ENCODE measurements around the gene KPNA6. TPM values are rescaled to one million over a fixed set of nuclear protein-coding genes. Genes with fewer than 3 reads are reported as not detected.

KPNA6 gene
- total and polyA plus RNA-seq, 3 donors from 2014 or later, result 56.5 to 107 (median 64.6) TPM

DNA sequence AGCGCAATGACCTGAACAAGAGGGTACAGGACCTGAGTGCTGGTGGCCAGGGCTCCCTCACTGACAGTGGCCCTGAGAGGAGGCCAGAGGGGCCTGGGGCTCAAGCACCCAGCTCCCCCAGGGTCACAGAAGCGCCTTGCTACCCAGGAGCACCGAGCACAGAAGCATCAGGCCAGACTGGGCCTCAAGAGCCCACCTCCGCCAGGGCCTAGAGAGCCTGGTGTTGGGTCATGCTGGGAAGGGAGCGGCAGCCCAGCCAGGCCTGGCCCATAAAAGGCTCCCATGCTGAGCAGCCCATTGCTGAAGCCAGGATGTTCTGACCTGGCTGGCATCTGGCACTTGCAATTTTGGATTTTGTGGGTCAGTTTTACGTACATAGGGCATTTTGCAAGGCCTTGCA is 87.1 kb downstream of the KPNA6 start:
- Histone ChIP-seq H3K27me3 (no peaks in the 10 kb centered on the region), H3K4me1 (peaks cover 12% of the 10 kb centered on the region), H3K27ac (no peak overlapping the region), H3K36me3 (ENCODE audit: low read depth, missing control alignments) (no peaks in the 10 kb centered on the region), H3K9me3 (no peaks in the 10 kb centered on the region), H3K4me3 (no peak overlapping the region)
- 86 to 100% methylated on average over 3 to 6 of the region's 6 CpGs for WGBS, 2 donors
- no peak for DNase-seq
- TF ChIP-seq, protein P1, sequence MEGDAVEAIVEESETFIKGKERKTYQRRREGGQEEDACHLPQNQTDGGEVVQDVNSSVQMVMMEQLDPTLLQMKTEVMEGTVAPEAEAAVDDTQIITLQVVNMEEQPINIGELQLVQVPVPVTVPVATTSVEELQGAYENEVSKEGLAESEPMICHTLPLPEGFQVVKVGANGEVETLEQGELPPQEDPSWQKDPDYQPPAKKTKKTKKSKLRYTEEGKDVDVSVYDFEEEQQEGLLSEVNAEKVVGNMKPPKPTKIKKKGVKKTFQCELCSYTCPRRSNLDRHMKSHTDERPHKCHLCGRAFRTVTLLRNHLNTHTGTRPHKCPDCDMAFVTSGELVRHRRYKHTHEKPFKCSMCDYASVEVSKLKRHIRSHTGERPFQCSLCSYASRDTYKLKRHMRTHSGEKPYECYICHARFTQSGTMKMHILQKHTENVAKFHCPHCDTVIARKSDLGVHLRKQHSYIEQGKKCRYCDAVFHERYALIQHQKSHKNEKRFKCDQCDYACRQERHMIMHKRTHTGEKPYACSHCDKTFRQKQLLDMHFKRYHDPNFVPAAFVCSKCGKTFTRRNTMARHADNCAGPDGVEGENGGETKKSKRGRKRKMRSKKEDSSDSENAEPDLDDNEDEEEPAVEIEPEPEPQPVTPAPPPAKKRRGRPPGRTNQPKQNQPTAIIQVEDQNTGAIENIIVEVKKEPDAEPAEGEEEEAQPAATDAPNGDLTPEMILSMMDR (IDR thresholded peaks at IDR 0.05), result no peak
- no peak for TF ChIP-seq POLR2A (IDR thresholded peaks at IDR 0.05)
- intact Hi-C loops (cut with DNase I; ENCODE audit: low total_unique reads), result no loop called here

DNA sequence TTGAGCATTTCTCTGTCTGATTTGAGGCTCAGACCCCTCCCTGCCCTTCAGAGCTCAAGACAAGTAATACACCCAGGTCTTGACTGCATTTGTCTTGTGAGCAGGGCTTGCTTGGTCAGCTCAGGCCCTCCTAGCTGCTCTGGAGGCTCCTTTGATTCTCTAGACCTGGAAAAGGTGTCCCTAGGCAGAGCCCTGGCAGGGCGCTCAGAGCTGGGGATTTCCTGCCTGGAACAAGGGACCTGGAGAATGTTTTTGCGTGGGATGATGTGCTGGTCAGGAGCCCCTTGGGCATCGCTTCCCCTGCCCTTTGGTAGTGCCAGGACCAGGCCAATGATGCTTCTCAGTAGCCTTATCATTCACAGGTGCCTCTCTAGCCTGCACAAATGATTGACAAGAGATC is 87.7 kb downstream of the KPNA6 start:
- Histone ChIP-seq H3K36me3 (ENCODE audit: low read depth, missing control alignments) (no peaks in the 10 kb centered on the region), H3K4me3 (no peak overlapping the region), H3K4me1 (peaks cover 12% of the 10 kb centered on the region), H3K9me3 (no peaks in the 10 kb centered on the region), H3K27me3 (no peaks in the 10 kb centered on the region), H3K27ac (no peak overlapping the region)
- intact Hi-C loops (cut with DNase I; ENCODE audit: low total_unique reads), result no loop called here
- DNase-seq, result no peak
- 92 to 97% methylated on average over 2 to 3 of the region's 3 CpGs for WGBS, 2 donors
- no peak for TF ChIP-seq POLR2A (IDR thresholded peaks at IDR 0.05)
- TF ChIP-seq, protein P1 (IDR thresholded peaks at IDR 0.05), result no peak

DNA sequence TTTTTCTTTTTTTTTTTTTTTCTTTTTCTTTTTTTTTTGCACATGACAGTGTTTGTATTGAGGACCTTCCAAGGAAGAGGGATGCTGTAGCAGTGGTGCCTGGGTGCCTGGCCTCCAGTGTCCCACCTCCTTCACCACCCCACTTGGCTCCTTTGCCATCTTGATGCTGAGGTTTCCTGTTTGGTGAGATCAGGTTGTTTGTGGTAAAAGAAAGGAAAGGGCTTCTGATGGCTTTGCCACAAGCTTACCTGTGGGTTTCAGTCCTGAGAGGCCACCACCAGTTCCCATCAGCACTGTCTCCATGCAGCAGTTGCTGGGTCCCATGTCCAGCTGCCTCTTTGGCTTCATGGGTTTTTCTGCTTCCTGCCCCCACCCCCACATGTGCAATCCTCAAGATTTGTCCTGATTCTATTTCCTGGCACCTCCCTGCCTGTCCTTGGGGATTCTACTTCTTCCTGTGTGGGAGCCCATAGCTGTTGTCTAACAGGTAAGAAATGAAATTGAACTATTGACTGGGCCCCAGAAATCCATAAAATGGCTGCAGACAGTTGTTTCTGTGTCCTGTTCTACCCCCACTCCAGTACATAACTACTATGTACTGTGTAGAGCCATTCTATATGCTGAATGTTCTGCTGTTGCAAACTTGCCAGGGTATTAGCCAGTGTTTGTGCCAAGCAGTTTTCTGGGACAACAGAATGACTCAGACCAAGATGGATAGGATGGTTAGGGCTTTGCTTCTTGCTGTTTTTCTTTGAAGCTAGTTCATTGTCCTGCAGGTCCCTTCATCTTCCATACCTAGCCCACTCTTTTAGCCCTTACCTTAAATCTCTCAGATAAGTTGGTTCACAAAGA is 88.3 kb downstream of the KPNA6 start:
- no peak overlapping the region for H3K4me3 ChIP-seq
- H3K27ac ChIP-seq, result no peak overlapping the region
- H3K36me3 ChIP-seq (ENCODE audit: low read depth, missing control alignments), result no peaks in the 10 kb centered on the region
- TF ChIP-seq, protein P1 (IDR thresholded peaks at IDR 0.05), result no peak
- TF ChIP-seq POLR2A (IDR thresholded peaks at IDR 0.05), result no peak
- no peaks in the 10 kb centered on the region for H3K27me3 ChIP-seq
- intact Hi-C loops (cut with DNase I; ENCODE audit: low total_unique reads), result no loop called here
- H3K9me3 ChIP-seq, result no peaks in the 10 kb centered on the region
- no peak for DNase-seq
- H3K4me1 ChIP-seq, result peaks cover 12% of the 10 kb centered on the region

DNA sequence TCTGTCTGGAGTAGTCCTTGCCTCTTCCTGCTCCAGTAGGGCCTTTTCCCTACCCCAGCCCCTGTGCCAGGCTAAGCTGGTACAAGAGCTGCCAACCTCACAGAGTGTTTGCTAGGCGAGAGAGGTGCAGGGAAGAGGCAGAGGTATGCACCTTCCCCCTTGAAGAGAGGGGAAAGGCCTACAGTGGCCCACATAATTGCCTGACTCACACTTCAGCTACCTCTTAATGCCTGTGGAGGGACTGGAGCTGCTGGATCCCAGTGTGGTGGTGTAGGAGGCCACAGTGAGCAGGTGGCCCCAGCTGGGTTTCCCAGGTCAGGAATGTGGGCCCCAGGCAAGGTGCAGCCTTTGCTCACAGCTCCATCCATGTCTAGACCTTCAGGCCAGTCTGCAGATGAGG is 89.2 kb downstream of the KPNA6 start:
- no peak overlapping the region for H3K4me3 ChIP-seq
- H3K36me3 ChIP-seq (ENCODE audit: low read depth, missing control alignments), result no peaks in the 10 kb centered on the region
- TF ChIP-seq, protein P1 (IDR thresholded peaks at IDR 0.05), result no peak
- TF ChIP-seq POLR2A (IDR thresholded peaks at IDR 0.05), result no peak
- H3K27ac ChIP-seq, result no peak overlapping the region
- no peaks in the 10 kb centered on the region for H3K9me3 ChIP-seq
- 83 to 100% methylated on average over 1 of the region's 1 CpG for WGBS, 2 donors
- H3K4me1 ChIP-seq, result peaks cover 18% of the 10 kb centered on the region
- intact Hi-C loops (cut with DNase I; ENCODE audit: low total_unique reads), result no loop called here
- H3K27me3 ChIP-seq, result no peaks in the 10 kb centered on the region
- DNase-seq, result no peak

DNA sequence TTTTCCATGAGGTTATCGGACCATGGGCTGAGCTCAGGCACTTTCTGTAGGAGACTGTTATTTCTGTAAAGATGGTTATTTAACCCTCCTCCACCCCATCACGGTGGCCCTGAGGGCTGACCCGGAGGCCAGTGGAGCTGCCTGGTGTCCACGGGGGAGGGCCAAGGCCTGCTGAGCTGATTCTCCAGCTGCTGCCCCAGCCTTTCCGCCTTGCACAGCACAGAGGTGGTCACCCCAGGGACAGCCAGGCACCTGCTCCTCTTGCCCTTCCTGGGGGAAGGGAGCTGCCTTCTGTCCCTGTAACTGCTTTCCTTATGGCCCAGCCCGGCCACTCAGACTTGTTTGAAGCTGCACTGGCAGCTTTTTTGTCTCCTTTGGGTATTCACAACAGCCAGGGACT is 90.0 kb downstream of the KPNA6 start:
- no peak overlapping the region for H3K27ac ChIP-seq
- H3K4me1 ChIP-seq, result peaks cover 25% of the 10 kb centered on the region
- TF ChIP-seq, protein P1 (IDR thresholded peaks at IDR 0.05), result no peak
- no peak for TF ChIP-seq POLR2A (IDR thresholded peaks at IDR 0.05)
- intact Hi-C loops (cut with DNase I; ENCODE audit: low total_unique reads), result no loop called here
- H3K4me3 ChIP-seq, result no peak overlapping the region
- H3K9me3 ChIP-seq, result no peaks in the 10 kb centered on the region
- no peak for DNase-seq
- no peaks in the 10 kb centered on the region for H3K27me3 ChIP-seq
- 40 to 47% methylated on average over 5 to 6 of the region's 6 CpGs for WGBS, 2 donors
- no peaks in the 10 kb centered on the region for H3K36me3 ChIP-seq (ENCODE audit: low read depth, missing control alignments)
